GM18526 (cell line): ENCODE results near the gene SMAD6.

ENCODE experiments used
- POLR2A ChIP-seq: IDR thresholded peaks from 3 replicates; pipeline ENCODE4 v1.6.1; 2011; ENCODE audit not compliant: insufficient read length; ENCODE audit errors: extremely low read depth

The SMAD6 gene

GRCh38 chr15:66761726-66762595 lies 59.9 kb downstream of the SMAD6 start:
- no peak for TF ChIP-seq POLR2A

- TF ChIP-seq POLR2A, result no peak
Observed at GRCh38 chr15:66763186-66764071, 61.4 kb downstream of the SMAD6 start.

GRCh38 chr15:66764072-66764786 lies 62.2 kb downstream of the SMAD6 start:
- TF ChIP-seq POLR2A, result no peak

GRCh38 chr15:66765478-66766281 lies 63.6 kb downstream of the SMAD6 start:
- TF ChIP-seq POLR2A, result no peak

- no peak for TF ChIP-seq POLR2A
Observed at GRCh38 chr15:66766282-66767230, 64.5 kb downstream of the SMAD6 start.

- TF ChIP-seq POLR2A, result no peak
Observed at GRCh38 chr15:66767240-66767659, 65.2 kb downstream of the SMAD6 start.

- no peak for TF ChIP-seq POLR2A
Observed at GRCh38 chr15:66768987-66769386, 67.0 kb downstream of the SMAD6 start.

GRCh38 chr15:66770518-66771350 lies 68.7 kb downstream of the SMAD6 start:
- TF ChIP-seq POLR2A, result no peak

- no peak for TF ChIP-seq POLR2A
Observed at GRCh38 chr15:66771351-66771650, 69.3 kb downstream of the SMAD6 start.

GRCh38 chr15:66772604-66773128 lies 70.6 kb downstream of the SMAD6 start:
- TF ChIP-seq POLR2A, result no peak

- TF ChIP-seq POLR2A, result no peak
Observed at GRCh38 chr15:66773129-66773873, 71.3 kb downstream of the SMAD6 start.
